HG02973 (cell line): Measurements from ENCODE around the gene HNF4A.

Source experiments
- ATAC-seq: cut with Tn5 transposase; IDR thresholded peaks from one replicate; pipeline ENCODE4 v1.9.1; 2021; ENCODE audit warnings: moderate library complexity; ENCODE audit not compliant: unreplicated experiment

Gene HNF4A

DNA sequence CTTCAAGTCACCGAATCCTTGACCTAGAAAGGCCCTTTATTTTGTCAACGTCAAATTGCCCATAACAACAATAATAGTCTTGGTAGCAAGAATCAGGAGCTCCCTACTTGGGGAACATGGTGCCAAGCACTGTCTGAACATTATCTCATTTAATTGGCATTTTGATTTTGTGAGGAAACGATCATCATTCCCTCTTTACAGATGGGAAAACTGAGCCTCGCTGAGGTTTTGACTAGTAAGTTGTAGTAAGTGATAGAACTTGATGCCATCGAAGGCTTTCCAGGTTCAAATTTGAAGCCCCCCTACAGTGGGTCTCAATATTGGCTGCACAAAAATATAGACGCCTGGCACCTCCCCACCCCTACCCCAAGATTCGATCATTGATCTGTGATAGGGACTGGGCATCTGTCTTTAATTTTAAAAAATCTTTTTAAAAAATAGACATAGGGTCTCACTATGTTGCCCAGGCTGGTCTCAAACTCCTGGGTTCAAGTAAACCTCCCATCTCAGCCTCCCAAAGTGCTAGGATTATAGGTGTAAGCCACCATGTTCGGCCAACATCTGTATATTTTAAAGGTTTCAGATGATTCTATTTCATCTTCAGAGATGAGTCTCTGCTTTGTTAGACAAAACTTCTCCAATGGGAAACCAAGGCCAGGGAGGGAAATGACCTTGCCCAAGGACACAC, 36.7 kb downstream of the HNF4A start:
- no peak for ATAC-seq

DNA sequence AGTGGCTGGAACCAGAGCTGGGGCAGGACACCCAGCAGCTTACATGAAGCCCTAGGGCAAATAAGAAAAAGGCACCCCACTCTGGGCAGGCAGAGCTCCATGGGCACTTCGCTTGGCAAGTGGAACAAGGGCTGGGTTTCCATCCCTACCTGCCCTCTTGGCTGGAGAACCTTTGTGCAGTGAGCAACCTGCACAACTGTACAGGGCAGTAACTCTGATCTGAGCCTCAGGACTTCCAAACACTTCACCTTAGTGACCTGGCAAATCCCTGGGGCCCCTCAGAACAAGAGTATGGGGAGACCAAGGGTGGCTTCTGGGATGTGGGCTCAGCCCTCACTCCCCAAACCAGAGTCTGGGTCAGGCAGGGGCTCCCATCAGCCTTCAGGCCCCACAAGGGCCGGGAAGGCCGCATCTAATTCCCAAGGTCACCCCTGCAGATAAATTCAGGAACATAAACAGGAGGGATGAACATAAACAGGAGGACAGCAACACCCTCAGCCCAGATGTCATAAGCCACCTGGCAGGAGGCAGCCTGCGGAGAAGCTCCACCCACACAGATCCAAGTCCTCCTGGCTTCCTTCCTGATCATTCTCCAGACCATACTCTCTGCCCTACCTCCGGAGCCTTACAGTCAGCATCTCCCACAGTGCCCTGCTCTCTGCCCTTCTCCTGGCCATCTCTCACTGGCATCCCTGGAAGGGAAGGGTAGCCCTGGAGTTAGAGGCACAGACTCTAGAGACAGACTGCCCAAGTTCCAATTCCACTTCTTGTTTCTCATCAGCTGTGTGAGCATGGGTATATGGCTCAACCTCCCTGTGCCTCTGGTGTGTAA, 37.5 kb downstream of the HNF4A start:
- ATAC-seq: no peak

DNA sequence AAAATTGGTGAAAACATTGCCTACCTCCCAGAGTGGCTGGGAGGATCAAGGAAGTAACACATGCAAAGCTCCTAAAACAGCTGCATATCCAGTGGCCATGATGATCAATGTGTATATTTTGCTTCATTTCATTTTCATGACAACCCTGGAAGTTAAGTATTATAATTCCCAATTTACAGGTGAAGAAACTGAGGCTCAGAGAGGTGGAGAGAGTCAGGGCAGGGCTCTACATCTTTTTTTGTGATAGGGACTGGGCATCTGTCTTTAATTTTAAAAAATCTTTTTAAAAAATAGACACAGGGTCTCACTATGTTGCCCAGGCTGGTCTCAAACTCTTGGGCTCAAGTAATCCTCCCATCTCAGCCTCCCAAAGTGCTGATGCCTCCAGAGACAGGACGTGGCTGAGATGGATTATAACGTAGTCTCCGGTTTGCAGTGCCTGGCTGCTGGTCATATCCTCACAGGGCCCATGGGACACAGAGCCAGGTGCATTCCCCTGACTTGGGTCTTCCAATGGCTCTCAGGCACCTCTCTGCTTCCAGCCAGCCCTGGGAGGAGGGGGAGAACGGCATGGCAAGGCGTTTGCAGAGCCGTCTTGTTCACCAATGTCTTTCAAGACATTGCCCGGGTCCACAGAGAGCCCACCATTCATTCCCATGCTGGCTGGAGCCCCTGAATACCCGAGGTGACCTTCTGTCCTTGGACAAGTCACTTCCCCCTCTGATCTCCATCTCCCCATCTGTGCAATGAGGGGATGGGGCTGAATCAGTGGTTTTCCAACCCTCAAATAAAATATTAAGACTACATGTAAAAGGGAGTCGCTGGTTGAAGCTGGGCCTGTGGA, 38.3 kb downstream of the HNF4A start:
- ATAC-seq: no peak

DNA sequence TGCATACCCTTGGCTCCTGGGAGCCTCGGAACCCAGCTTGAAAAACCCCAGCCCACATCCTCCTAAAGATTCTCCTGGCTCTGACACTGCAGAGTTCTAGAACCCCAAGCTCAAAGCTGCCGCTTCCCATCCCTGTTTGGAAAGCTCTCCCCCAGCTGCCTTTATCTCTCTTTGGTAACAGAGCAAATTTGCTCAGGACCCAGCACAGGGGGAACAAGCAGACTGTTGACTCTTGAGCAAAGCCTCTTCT, 38.9 kb downstream of the HNF4A start:
- ATAC-seq: no peak

DNA sequence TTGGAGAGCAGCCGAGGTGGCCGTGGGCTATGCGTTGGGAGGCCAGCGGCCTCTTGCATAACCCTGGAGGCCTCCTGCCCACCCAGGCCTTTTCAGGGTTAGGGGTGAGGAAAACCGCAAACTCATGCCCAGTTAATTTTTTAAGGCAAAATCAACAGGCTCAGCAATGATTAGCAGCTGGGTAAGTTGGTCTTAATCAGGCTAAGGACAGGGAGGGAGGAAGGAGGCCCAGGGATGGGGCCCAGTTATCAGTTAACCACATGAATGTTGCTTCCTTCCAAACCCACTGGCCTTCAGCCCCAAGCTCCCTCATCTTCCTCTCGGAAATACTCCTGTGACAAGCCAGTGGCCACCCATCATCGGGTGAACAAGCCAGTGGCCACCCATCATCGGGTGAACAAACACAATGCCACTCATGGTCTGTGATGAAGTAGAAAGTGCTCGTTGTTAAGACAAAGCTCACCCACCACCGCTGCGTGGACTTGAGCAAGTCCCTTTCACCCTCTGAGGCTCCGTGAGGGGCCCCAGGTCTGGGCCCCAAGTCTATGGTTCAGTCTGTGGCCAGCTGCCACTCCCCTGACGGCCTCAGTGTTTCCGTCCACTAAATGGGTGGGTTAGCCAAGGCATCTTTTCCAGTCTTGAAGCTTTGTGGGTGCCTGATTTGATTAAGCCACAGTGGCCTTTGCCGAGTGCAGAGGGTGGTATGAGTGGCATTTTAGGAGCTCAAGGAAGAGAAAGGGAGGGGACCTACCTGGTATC, 39.4 kb downstream of the HNF4A start:
- ATAC-seq: no peak

DNA sequence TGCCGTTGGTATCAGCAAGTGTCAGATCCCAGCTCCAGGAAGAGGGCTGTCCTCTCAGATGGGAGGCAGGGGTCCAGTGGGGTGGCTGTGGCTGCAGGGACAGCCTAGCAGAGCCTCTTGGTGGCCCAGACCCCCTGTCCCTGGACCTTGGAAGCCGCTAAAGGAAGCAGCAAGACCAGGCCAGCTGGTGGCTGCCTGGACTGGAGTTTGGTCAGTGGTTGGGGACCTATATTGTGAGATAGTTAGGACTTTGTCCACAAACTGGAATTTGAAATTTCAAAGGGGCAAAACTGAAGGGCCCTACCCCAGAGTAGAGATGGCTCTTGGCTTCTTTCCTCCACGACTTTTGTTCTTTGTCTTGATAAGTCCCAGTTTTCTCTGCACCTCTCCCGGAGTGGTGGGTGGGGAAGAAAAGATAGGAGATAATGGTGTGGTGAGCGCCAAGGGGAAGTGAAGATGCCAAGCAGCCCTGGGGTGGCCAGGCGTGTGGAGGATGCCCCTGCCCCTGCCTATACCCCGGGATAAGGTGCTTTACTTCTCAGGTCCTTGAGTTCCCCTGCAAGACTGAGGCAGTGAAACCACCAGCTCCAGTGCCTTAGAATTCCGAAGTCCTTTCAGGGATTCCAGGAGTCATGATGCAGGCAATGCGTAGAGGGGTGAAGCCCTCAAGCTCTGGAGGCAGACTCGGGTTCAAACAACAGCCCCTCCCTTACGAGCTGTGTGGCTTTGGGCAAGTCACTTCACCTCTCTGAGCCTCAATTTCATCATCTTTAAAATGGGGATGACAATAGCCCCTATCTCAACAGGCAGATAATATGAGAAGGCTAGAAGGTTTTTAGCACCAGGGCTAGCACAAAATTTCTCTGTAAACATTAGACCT, 40.2 kb downstream of the HNF4A start:
- no peak for ATAC-seq

DNA sequence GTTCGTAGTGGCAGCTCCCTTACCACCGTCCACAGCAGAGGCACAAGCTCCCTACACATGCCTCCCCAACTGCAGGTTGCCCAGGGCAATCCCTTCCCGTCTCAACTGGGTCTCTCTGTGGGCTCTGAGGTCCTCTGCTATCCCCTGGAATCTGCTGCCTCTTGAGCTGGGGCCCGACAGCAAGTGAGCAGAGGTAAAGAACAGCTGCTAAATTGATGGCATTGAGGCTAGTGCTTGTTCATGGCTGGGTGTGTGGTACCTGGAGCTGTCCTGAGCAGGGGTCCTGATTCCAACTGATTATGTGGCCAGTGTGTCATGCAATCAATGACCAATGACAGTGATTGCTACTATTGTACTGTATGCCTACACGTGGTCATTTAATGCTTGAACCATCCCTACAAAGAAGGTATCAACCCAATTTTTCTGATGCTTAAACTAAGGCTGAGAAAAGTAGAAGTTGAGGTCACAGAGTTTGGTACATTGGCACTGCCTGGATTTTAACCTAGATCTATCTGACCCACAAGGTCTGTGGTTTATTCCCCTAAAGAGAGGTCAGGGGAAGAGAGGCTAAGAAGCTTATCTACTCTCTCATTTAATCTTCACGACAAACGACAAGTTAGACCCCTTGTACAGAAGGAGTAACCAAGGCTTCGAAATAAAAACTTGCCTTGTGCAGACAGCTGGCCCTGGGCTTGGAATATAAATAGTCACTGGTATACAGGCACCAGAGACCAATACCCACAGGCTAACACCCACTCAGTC, 41.1 kb downstream of the HNF4A start:
- ATAC-seq: no peak

DNA sequence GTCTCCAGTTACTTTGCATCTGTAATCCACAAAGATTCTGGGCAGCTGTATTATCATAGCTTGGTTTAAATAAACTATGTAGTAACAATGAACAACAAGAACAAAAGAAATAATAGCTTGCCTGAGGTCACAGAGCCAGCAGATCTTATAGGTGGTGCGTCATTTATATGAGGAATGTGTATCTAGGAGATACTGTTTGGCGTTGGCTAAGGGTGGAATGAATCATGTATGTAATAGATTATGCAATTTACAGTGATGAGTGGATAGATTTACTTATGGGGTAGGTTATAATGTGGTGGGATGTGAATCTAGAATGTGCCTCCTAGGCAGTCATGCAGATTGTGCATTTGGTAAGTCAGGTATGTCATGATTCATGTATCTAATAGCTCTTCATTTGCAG, 42.8 kb downstream of the HNF4A start:
- no peak for ATAC-seq

DNA sequence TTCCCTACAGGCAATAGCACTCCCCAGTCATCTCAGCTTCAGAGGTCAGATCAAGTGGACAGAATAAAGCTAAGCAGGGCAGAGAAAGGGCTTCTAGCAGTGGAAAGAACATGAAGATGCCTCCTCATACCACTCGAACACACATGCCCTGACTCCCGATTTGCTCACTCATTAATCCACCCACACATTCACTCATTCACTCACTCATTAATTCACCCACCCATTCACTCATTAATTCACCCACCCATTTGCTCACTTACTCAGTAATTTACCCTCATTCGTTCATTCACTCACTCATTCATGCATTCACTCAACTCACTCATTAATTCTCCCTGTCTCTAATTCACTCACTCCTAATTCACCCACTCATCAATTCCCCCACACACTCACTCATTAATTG, 43.9 kb downstream of the HNF4A start:
- no peak for ATAC-seq

DNA sequence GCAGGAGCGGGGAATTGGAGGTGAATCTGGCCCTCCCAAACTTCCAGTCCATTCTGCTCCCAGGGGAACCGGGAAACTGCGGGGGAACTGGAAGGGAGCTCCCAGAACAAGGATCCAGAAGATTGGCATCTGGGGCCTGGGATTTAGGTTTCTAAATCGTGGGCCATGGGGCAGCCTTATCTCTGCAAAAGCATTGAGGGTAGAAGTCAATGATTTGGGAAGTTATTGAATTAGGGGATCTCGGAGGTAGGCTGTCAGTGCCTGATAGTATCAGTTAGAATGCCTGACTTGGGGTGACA, 45.1 kb downstream of the HNF4A start:
- no peak for ATAC-seq

DNA sequence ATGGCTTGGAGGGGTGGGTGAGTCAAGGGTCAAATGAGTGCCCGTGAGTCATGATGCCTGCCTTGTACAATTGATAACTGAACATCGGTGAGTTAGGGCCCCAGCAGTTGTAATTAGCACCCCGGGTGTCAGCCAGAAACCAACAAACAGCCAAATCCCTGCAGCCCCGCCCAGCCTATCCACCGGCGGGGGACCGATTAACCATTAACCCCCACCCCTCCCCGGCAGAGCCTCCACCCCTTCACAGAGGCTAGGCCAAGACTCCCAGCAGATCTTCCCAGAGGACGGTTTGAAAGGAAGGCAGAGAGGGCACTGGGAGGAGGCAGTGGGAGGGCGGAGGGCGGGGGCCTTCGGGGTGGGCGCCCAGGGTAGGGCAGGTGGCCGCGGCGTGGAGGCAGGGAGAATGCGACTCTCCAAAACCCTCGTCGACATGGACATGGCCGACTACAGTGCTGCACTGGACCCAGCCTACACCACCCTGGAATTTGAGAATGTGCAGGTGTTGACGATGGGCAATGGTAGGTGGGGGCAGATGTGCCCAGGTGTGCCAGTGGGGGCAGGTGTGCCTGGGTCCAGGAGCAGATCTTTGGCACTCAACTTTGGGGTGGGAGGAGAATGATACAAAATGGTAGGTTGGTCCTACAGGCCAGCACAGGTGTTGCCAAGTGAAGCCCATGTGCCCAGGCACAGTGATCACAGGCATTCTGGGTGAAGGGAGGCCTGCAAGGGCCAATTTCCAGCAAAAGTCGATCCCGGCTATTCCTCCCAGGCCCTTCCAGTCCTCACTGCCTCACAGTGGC, 45.7 kb downstream of the HNF4A start:
- ATAC-seq: no peak

DNA sequence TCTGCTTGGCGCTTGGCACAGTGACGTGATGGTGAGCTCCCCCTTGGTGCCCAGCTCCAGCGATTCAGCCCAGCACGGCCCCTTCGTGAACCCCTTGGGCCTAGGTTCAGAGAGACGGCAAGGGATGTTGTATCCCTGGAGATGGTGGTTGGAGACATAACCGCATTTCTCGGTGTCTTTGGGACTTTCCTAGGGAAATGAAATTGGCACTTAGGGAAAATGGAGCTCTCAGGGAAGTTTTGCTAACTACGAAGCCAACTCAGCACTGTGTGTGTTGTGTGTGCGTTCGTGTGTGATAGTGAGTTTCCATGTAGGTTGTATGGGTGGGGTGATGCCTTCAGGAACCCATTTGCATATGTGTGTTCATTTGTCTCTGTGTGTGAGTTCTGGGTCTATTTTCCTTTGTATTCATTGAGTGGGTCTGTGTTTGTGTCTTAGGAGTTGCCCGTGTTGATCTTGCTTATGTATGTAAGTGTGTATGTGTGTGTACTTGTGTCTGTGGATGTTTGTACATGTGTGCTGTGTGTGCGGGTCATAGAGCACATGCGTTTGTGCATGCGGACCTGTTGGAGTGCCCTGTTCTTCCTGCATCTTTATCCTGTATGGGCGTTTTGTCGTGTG, 46.4 kb downstream of the HNF4A start:
- no peak for ATAC-seq

DNA sequence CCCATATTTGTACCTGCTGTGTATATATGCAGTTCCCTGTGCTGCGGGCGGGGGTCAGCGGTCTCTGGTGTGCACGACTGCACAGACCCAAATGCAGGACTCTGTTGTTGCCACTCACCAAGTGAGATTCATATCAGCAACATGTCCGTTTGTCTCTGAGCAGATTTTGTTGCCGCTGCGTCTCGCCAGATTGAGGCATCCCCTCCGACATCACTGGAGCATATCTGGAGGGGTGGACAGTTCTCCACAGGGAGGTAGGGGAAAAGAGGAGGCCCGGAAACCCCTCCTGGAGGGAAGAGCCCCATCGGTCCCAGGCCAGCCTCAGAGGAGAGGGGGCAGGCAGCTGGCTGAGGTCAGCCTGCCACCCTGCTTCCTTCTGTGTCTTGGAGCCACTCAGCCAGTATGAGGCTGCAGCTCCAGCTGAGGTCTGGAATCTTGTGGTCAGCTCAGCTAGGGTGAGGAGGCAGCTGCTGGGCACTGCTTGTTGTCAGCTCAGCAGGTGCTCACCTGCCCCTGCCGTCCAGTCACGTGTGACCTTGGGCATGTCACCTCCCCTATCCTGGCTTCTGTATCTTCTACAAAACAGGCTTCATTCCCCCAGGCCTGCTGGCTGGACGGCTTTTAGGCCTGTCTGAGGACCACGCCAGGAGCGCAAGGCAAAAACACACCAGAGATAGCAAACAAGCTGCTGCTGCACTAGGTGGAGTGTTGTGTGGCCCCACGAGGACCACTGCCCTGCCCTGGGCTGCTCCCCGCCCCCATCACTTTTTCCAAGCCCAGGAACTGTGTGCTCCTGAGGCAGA, 47.1 kb downstream of the HNF4A start:
- no peak for ATAC-seq

DNA sequence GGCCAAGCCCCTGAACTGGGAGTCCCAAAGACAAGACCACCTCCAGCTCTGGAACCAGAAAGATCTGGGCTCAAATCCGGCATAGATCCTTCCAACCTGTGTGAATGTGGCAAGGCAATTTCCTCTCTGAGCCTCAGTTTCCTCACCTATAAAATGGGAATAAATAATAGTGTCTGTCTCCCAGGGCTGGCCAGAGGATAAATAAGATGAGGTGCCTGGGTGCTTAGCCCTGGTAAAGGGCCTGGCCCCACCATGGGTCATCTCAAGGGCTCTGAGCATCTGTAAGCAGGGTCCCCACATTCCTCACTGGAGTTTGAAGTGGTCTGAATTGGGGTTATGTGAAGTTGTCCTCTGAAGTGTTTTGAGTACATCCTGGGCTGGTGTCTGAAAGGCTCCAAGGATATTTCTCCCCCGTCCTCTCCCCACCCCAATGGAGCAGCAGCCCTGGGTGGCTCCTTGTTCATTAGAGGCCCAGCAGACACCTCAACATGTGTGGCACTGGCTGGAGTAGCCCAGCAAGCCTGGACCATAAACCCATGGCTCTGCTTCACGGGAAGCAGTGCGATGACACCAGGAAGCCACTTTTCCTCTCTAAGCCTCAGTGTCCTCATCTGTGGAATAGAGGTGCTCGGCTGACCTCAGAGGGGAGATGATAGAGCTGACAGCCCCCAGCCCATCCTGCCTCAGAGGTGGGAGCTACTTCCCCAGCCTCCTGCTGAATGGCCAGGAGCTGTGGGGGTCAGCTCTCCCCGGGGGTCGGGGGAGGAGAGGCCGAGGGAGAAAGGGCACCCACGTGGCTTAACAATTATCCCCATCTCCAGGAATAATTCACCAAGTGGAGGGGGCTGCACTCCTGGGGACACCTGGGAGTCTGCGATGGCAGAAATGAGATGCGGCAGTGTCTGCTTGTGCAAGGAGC, 48.0 kb downstream of the HNF4A start:
- no peak for ATAC-seq

DNA sequence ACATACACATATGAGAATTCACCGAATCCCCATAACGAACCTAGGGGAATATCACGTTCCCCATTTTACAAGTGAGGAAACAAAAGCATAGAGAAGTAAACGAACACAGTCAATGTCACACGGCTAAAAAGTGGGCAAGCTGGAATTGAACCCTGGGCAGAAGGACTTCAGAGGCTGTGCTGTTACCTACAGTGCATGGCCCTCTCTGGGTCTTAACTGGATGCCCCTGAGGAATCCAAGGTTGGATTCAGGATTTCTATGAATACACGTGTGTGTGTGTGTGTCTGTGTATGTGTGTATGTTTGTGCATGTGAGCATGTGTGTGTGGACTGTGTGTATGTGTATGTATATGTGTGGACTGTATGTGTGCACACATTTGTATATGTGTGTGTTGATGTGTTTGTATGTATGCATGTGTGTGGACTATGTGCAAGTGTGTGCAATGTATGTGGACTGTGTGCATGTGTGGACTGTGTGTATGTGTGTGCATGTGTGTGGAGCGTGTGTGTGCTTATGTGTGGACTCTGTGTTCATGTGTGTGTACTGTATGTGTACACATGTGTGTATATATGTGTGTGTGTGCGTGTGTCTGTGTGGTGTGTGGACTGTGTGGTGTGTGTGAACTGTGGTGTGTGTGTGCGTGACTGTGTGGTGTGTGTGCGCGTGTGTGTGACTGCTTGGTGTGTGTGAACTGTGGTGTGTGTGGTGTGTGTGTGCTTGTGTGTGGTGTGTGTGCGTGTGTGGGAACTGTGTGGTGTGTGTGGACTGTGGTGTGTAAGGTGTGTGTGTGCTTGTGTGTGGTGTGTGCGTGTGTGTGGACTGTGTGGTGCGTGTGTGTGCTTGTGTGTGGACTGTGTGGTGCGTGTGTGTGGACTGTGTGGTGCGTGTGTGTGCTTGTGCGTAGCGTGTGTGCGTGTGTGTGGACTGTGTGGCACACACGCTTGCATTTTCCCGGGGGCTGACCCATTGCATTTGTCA, 49.0 kb downstream of the HNF4A start:
- no peak for ATAC-seq
